GM19395 (cell line): ENCODE data around the gene DTWD1.
"Not testable (repeated sequence)": the region's sequence is repeated elsewhere in the genome, so short reads cannot be mapped to it uniquely, and the experiment has no call there.

ENCODE experiments used
- ATAC-seq: cut with Tn5 transposase; IDR thresholded peaks from one replicate; pipeline ENCODE4 v1.9.1; 2021; ENCODE audit warnings: mild to moderate bottlenecking, moderate library complexity; ENCODE audit not compliant: unreplicated experiment

Gene DTWD1, protein sequence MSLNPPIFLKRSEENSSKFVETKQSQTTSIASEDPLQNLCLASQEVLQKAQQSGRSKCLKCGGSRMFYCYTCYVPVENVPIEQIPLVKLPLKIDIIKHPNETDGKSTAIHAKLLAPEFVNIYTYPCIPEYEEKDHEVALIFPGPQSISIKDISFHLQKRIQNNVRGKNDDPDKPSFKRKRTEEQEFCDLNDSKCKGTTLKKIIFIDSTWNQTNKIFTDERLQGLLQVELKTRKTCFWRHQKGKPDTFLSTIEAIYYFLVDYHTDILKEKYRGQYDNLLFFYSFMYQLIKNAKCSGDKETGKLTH

DNA sequence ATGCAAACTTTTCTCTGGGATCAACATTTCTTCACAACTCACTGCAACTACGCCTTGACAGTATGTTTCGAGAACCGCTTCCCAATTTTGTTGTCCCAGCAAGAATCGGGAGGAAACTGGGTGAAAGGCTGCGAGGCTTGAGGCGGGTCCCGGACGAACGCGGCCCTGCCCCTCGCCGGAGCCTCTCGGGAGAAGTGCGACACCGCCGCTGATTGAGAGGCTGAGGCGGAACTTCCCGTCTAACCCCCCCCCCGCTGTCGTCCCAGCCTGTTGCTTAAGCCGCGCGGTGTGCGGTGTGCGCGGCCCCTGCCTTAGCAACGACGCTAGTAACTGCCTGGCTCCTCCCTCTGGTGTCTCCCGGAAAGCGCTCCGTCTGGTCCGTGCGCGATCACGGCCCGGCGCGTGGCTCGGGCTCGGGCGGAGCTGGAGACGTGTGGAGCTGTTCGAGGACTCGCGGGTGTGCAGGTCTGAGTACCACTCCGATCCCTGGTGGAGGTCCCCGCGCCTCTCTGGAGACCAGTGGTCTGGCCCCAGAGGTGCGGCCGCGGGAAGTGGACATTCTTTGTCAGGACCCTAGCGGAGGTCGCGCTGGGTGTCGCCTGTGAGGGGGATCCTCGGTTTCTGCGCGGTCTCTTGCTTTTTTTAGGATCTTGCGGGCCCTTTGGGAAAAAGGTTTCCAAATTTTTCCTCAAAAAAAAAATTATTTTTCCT, at the start of gene DTWD1, which contains the start of gene FAM227B:
DTWD1 (plus strand) TSS at position 391 of the 711 bp plus-strand sequence. CDS start 4,120 bp downstream, outside the sequence.
FAM227B (minus strand) TSS at position 161 of the 711 bp plus-strand sequence. CDS start 5,647 bp downstream, outside the sequence.
- ATAC-seq = peak; percentile 98

DNA sequence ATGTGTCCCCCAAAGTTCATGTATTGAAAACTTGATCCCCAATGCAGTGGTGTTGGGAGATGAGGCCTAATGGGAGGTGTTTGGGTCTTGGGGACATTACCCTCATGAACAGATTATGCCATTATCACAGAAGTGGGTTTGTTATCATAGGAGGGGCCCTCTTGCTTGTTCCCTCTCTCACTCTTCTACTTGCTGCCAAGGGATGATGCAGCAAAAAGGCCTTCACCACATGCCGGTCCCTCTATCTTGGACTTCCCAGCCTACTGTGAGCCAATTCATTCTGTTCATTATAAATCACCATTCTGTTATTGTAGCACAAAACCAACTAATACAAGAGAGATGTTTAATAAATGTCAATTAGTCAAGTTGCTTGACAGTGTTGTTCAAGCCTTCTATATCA, 47.4 kb upstream of the DTWD1 start:
- ATAC-seq = no peak

DNA sequence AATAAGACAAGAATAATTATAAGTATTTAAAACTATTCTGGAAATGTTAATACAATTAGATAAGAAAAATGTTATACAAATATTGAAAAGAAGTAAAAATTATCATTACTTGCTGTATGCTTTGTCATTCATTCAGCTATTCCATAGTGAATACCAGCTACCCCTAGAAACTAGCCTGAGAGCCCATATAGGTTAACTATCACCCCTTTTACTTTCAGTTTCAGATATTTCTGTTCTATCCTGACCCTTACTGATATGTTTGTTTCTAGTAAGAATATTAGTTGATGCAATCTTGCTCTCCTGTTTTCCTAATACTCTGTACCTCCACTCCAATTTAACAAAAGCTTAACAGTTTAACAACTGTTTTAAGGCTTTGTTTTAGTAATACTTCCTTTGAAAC, 31.8 kb upstream of the DTWD1 start:
- ATAC-seq = peak; percentile 79

DNA sequence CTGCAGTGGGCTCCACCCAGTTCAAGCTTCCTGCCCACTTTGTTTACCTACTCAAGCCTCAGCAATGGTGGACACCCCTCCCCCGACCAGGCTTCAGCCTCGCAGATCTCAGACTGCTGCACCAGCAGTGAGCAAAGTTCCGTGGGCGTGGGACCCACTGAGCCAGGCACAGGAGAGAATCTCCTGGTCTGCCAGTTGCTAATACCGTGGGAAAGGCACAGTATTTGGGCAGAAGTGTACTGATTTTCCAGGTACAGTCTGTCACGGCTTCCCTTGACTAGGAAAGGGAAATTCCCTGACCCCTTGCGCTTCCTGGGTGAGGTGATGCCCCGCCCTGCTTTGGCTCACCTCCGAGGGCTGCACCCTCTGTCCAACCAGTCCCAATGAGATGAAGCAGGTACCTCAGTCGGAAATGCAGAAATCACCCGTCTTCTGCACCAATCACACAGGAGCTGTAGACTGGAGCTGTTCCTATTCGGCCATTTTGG, 28.0 kb upstream of the DTWD1 start:
- not testable (repeated sequence) for ATAC-seq

DNA sequence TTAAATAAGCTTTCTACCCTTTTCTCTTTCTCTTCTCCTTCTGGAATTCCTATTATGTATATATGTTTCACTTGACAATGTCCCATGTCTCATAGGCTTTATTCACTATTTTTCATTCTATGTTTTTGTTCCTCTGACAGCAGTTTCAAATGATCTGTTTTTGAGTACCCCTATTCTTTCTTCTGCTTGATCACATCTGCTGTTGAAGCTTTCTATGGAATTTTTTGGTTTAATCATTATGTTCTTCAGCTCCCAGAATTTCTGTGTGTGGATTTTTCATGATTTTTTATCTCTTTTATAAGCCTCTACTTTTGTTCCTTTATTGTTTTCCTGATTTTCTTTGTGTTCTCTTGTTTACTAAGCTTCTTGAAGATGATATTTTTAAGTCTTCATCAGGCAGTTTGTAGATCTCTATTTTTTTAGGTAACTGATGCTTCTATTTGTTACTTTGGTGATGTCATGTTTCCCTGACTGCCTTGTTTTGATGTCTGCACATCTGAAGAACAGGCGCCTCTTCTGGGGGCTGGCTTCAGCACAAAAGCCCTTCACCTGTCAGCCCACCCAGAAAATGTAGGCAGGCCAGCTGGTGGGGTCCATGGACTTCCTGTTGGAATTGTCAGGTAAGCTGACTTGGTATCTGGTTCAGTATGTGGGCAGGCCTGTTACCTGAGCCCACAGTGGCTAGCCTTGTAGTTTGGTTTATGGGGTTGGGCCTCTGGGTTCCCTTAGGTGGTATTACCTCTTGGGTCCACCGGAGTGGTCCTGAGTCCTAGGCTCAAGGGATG, 16.0 kb upstream of the DTWD1 start:
- ATAC-seq = no peak

DNA sequence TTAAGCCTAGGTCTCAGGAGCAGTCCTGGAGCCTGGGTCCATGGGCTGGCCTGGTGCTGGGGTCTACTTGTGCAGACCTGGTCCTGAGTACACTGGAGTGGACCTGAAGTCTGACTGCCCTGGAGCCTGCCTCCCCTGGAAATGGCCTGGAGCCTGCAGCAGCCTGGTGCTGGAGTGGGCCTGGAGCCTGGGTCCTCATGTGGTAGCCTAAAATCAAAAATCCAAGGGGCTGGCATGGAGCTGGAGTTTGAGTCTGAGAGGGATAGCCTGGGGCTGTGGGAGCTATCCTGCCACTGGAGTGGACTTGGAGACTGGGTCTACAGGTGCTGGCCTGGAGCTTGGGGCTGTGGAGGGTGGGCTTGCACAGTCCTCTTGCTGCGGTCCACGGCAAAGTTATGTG, 15.3 kb upstream of the DTWD1 start:
- ATAC-seq = no peak

DNA sequence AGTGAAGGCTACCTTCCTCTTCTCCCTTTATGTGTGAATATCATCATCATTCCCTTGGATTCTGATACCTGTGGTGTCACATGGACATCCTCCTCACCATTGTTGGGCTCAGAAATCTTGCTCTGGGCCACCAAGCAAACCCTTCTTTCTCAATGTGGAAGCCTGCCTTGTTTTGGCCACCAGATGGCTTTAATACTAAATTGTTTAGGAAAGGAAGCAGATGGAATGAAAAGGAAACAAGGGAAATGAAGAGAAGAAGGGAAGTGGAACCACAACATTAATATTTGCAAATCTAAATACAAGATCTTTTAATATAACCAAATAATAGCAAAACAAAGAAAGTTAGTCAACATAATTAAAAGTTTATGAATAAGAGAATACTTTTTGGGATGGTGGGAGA, 14.3 kb upstream of the DTWD1 start:
- no peak for ATAC-seq

DNA sequence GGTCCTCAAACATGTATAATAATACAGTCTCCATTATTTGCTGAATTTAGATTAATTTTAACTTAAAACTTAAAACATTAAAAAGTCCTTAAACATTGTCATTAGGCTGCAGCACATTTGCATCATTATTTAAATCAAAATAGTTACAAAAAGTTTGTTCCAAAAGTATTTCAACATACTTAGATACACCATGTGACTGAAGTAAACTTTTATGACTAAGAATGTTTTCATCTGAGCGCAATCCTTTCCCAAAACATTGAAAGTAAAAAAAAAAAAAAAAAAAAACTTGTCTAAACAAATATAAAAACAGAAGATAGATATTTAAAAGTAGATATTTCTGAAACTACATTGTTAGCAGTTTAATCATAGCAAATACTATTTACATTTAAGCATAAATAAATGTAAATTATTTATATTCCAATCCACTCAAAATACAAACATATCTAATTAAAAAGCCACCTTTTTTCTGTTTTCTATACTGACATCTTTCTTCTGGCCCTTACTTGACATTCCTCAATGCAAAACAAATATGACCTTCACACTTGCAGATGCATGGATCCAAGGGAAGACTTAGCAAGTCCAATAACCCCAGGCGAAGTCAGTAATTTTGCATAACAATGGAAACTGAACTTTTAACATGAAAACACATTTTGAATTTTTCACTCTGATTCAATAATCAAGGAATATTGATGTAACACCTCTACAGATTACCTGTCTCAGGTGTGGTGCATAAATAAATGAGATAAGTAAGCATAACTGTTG, 10.5 kb upstream of the DTWD1 start:
- ATAC-seq = no peak

DNA sequence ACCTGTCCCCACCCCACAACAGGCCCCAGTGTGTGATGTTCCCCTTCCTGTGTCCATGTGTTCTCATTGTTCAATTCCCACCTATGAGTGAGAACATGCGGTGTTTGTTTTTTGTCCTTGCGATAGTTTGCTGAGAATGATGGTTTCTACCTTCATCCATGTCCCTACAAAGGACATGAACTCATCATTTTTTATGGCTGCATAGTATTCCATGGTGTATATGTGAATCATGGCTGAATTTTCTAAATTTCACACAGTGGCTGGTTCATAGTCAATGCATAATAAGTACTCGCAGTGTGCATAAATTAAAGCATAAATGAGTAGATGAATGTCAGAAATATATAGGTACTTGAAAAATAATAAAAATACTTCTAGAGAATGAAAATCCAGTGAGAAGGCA, 8.6 kb upstream of the DTWD1 start:
- ATAC-seq = not testable (repeated sequence)

DNA sequence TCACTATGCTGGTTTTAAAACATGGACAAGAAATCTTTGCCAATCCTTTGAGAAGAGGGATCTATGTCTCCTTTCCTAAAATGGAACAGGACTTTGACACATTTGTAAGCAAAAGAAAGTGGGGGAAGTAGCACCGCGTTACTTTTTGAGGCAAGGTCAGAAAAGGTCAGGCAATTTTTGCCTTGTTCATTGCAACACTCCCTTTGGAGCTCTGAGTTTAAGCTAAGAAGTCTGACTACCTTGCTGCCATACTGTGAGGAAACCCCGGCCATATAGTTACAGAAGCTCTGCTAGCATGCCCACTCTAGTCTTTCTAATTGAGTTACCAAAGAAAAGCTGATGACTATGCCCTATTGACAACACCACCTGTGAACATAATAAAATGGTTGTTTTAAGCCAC, 1.6 kb upstream of the DTWD1 start:
- no peak for ATAC-seq

DNA sequence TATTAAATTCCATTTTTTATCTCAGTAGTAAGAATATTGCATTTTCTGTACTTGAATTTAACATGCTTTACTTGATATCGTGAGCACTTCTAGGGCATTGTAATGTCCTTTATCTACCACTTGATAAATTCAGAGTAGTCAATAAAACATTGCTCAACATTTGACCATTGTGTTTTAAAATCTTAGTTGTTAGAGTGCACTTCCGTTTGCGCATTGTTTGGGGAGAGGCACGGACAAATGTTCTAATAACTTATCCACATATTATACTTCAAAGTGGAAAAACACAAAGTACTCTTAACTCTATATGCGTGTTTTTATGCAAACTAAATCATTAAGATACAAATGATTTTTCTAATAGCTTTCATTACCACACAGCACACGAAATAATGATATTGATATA, 649 bp upstream of the DTWD1 start:
- peak; percentile 10 for ATAC-seq

DNA sequence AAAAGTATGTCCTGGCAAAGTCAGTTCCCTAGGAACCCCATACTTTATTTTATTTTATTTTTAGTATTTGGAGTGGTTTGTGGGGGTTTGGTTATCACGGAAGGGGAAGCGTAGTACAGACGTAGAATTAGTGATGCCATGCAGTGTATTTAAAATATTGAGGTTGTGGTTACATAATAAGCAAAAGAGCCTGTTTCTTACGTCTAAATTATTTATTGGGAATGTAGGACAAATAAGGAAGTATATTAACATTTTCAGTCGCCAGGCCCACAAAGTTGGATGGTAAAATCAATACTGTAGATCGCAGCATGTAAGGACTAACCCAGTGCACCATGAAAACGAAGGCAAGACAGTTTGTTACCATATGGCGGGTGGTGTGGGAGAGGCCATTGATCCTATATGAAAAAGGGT, 558 bp downstream of the DTWD1 start:
- no peak for ATAC-seq

DNA sequence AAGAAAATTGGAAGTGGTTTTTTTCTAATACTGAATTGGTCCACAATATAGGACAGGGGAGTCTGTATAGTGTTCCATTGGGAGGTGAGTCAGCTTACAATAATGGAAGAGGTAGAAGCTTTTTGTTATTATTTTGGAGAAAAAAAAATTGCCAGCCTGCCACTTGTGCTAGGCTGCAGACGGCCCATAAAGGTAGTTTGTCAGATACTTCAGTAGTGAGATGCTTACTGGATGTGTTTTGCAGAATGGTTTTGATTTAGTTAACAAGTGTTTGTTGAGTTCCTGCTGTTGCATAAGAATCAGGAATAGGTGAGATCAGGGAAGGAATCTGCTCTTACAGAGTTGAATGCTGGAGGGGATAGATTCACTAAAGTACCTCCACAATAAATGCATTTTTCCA, 1.0 kb downstream of the DTWD1 start:
- no peak for ATAC-seq

DNA sequence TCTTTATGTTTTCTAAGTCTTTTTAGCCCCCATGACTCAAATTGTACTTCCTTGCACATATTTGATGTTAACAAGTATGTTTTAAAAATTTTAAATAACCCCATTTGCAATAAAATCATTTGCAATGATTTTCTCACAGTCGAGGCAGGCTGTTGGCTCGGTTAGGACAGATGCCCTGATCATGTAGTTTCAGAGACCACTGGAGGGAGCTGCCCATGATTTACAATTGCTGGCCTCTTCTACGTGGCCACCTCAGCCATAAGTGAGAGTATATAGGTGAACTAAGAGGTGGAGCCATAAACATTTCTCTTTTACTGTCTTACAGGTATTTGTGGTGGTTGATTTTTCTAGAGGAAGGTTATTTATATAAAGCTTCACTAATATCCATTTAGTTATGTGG, 1.7 kb downstream of the DTWD1 start:
- no peak for ATAC-seq

DNA sequence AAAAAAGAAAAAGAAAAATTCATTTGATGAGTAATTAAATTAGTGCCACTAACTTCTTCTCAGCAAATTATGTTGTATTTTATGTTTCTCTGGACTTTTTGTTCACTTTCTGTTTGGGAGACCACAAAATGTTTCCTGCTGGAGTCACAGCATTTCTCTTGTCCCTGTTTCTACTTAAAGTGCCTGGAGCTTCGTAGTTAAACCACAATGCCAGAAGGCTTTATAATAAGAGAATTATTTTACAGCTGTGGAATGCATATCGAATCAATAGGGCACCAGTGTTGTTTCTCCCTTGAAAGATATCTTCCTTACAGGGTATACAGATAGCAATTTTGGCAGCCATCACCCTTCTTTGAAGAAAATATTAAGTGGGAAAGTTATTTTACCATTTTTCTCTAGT, 3.2 kb downstream of the DTWD1 start:
- ATAC-seq = no peak

DNA sequence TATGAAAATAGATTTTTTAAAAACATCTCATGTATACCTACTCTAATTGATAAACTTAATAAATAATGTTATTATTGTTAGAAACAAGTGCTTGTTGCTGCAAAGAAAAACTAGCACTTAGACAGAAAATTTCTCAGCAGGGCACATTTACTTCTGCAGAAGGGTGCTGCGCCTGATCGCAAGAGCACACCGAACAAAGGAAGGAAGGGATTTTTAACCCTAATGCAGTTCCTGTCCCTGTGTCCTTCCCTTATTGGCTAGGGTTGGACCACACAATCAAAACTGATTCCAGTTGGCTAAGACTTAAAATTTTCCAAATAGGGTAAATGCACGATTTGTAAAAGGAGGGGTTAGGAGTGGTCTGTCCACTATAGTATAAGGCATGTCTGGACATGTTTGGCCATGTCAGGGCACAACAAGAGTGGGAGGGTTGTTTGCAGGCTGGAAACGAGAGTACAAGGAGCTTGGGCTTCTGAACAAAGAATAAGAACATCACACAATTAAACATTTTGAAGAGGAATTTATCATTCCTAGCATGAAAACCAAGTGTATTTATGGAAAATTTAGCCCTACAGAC, 4.7 kb downstream of the DTWD1 start:
- ATAC-seq = no peak

DNA sequence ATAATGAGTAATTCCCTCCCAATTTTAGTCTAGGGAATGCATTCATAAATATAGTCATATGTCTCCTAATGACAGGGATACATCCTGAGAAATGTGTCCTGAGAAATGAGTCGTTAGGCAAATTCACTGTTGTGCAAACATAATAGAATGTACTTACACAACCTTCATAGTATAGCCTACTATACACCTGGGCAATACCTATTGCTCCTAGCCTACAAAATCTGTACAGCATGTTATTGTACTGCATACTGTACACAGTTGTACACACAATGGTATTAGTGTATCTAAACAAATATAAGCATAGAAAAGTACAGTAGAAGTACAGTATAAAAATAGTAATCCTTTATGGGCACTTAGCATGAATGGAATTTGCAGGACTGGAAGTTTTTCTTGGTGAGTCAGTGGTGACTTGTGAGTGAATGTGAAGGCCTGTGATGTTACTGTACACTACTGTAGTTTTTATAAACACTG, 6.6 kb downstream of the DTWD1 start:
- no peak for ATAC-seq

DNA sequence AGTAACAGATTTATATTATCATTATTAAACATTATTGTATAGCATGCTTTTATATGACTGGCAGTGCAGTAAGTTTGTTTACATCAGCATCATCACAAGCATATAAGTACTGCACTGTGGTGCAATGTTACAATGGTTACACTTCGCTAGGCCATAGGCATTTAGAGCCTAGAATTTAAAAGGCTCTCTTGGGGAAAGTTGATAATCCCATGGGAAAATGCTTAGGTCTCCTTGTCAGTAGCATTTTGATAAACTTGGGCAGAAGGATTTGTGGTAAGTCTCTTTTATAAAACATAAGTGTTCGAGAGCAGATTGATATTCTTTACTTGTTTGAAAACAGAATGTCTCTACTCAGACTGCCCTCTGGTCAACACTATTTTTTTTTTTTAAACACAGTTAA, 7.5 kb downstream of the DTWD1 start:
- no peak for ATAC-seq

DNA sequence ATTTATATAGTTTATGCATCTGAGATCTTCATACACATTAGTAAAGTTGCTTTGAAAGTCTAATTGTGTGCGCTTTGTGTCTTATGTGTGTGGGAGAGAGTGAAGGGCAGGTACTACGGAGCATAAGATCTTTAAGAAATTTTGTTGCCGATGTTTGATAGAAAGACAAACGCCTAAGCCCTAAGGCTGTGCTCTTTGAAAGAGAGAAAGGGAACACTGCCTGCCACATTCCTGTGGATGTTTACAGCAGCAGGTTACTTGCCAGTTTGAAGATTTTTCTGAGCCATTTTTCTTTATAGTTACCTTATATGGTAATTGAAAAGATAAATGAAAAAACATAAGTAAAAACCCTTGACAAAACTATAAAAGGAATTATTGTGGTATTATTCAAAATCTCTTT, 17.0 kb downstream of the DTWD1 start:
- no peak for ATAC-seq

DNA sequence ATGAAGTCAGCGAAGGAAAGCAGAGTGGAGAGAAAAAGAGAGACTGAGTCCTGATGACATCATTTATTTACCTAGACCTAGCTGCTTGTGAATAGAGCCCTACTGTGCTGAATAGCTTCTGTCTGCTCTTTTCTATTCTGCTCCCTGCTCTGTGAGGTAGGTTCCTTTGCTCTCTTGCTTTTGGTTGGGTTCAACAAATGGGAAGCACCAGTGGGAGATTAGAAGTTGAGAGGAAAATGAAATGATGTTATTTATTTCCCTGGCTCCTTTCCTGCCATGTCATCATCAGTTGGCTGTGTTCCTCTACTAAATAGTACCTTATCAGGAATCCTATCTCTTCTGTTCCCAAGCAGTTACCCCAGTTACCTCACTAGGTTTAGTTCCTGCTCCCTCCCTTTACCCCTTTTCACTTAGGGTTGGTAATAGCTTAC, 23.5 kb downstream of the DTWD1 start:
- no peak for ATAC-seq
